GM12878 (cell line): ENCODE data around the gene CHPF2. TPM values are rescaled to one million over a fixed set of nuclear protein-coding genes. Genes with fewer than 3 reads are reported as not detected.

Experiments
- ATAC-seq: fragments of 200-7000 bp; cut with Tn5 transposase; 3 replicates; pipeline ENCODE4 v1.9.1; 2020; ENCODE audit warnings: mild to moderate bottlenecking, moderate library complexity
- BruUV-seq: library from RNA; stranded (reverse); fragments of 400-500 nt; replicated peaks from 2 replicates; lab custom pipeline; 2021; lab: Mats Ljungman, UMichigan
- CTCF ChIA-PET: fragments of 300-600 bp; sonication (Branson Sonifier 250); formaldehyde crosslinking; extraction: SDS; loops from one replicate; lab custom pipeline; 2021; ENCODE audit warnings: inconsistent platforms; lab: Yijun Ruan, JAX
- POLR2A ChIA-PET: fragments of 350-600 bp; formaldehyde crosslinking; extraction: SDS; loops from one replicate; lab custom pipeline; 2021; ENCODE audit warnings: inconsistent platforms; lab: Charles Lee
- RAD21 ChIA-PET: fragments of 300-600 bp; sonication (Branson Sonifier 250); formaldehyde crosslinking; loops from one replicate; lab custom pipeline; 2023; ENCODE audit warnings: antibody characterized with exemption; ENCODE audit not compliant: unreplicated experiment; lab: Charles Lee
- SMC1A ChIA-PET: fragments of 300-600 bp; sonication (Branson Sonifier 250); formaldehyde crosslinking; loops from one replicate; lab custom pipeline; 2023; ENCODE audit not compliant: unreplicated experiment, uncharacterized antibody; lab: Charles Lee
- DNase-seq: peaks from one replicate; pipeline ENCODE4 v3.0.0-alpha.2; 2011; ENCODE audit warnings: low read depth, low spot score
- FAIRE-seq: peaks from 3 replicates; lab custom pipeline; 2011; peaks lifted over from hg19 to GRCh38; lab: Jason Lieb, UNC
- H2AFZ ChIP-seq: 2 replicates; pipeline ENCODE4 v1.6.0; 2011; ENCODE audit warnings: low read depth, low read length, control low read depth; ENCODE audit not compliant: control insufficient read depth
- H3K27ac ChIP-seq: 2 replicates; pipeline ENCODE4 v1.5.1; 2011; ENCODE audit warnings: control low read depth; ENCODE audit not compliant: control insufficient read depth, insufficient read depth
- H3K27me3 ChIP-seq, 2 experiments: replicated peaks in 1 of 2; 2 replicates each; pipeline versions ENCODE4 v1.6.0 to v1.6.1; 2011; ENCODE audit warnings: low read length in 1 of 2; ENCODE audit not compliant: control insufficient read depth in 2 of 2, insufficient read depth in 2 of 2
- H3K36me3 ChIP-seq, 2 experiments: 2 replicates each; pipeline ENCODE4 v1.5.1; 2011; ENCODE audit warnings: low read length in 1 of 2; ENCODE audit not compliant: control insufficient read depth in 2 of 2, insufficient read depth in 2 of 2
- H3K4me1 ChIP-seq: 2 replicates; pipeline ENCODE4 v1.6.1; 2011; ENCODE audit warnings: mild to moderate bottlenecking, low read length, moderate library complexity, mixed read lengths; ENCODE audit not compliant: control insufficient read depth, insufficient read depth
- H3K4me2 ChIP-seq: 2 replicates; pipeline ENCODE4 v1.6.0; 2011; ENCODE audit warnings: control low read depth; ENCODE audit not compliant: control insufficient read depth, insufficient read depth
- H3K4me3 ChIP-seq: fragments of 200-600 bp; sonication (generic); 2 replicates; pipeline ENCODE4 v1.5.1; 2016
- H3K79me2 ChIP-seq: 2 replicates; pipeline ENCODE4 v1.6.0; 2011; ENCODE audit warnings: low read length; ENCODE audit not compliant: control insufficient read depth, insufficient read depth
- H3K9ac ChIP-seq: 2 replicates; pipeline ENCODE4 v1.8.0; 2011; ENCODE audit warnings: low read length, control low read depth, mixed read lengths; ENCODE audit not compliant: control insufficient read depth, insufficient read depth
- H3K9me3 ChIP-seq: replicated peaks from 3 replicates; pipeline ENCODE4 v1.5.1; 2011; ENCODE audit warnings: mild to moderate bottlenecking, low read length; ENCODE audit not compliant: control insufficient read depth, insufficient read depth
- H4K20me1 ChIP-seq: 2 replicates; pipeline ENCODE4 v1.6.0; 2011; ENCODE audit not compliant: control insufficient read depth, insufficient read depth
- E2F8 ChIP-seq: fragments of 450-650 bp; IDR thresholded peaks from 2 replicates; pipeline ENCODE4 v1.6.1; 2018; ENCODE audit warnings: mild to moderate bottlenecking, low read depth, moderate library complexity; ENCODE audit not compliant: partially characterized antibody
- IRF5 ChIP-seq: fragments of 450-650 bp; IDR thresholded peaks from 2 replicates; pipeline ENCODE4 v1.6.1; 2017; ENCODE audit warnings: borderline replicate concordance
- RELA ChIP-seq: fragments of 450-650 bp; IDR thresholded peaks from 2 replicates; pipeline ENCODE4 v1.8.0; 2014; ENCODE audit warnings: borderline replicate concordance; ENCODE audit not compliant: partially characterized antibody
- SIX5 ChIP-seq: IDR thresholded peaks from 2 replicates; pipeline ENCODE4 v1.6.1; 2011; ENCODE audit warnings: mild to moderate bottlenecking, low read depth, low read length, moderate library complexity; ENCODE audit not compliant: severe bottlenecking
- TARDBP ChIP-seq: IDR thresholded peaks from 2 replicates; pipeline ENCODE4 v1.6.1; 2016; ENCODE audit warnings: borderline replicate concordance
- TCF12 ChIP-seq: IDR thresholded peaks from 2 replicates; pipeline ENCODE4 v1.6.1; 2011; ENCODE audit warnings: low read depth, mild to moderate bottlenecking, low read length
- WGBS: methylation state at CpG from one replicate; pipeline ENCODE4 v1.1.6; 2016; ENCODE audit warnings: low lambda C conversion rate; ENCODE audit not compliant: insufficient replicate concordance, insufficient coverage; ENCODE audit errors: missing lambda C conversion rate; 5-methylcytosine and 5-hydroxymethylcytosine counted together
- in situ Hi-C: fragments of 300-500 bp; cut with MboI; formaldehyde crosslinking; loops from 9 replicates; pipeline ENCODE4 v1.14.3; 2018; ENCODE audit warnings: mixed read lengths
- intact Hi-C: fragments of 100-400 bp; cut with micrococcal nuclease; formaldehyde crosslinking; loops from one replicate; pipeline ENCODE4 v1.14.2; 2022; ENCODE audit not compliant: unreplicated experiment
- polyA plus RNA-seq, 11 experiments: library from polyadenylated mRNA; depleted of rRNA in 4 of 11; unstranded in 6 of 11; stranded (reverse) in 5 of 11; fragments of >200 nt; fragmentation: Nextera tagmentation in 4 of 11; fragmentation: Illumina TruSeq in 1 of 11; extraction: Ambion mirVana in 4 of 11; extraction: Trizol in 1 of 11; gene quantifications; 1 replicate in 1 of 11; 2 replicates in 10 of 11; pipeline versions ENCODE4 v1.2.1 to v1.2.3, GENCODE V29; 2011 to 2016; ENCODE audit warnings: inconsistent platforms in 2 of 11, missing spikeins in 2 of 11, low read depth in 1 of 11
- total RNA-seq, 4 experiments: library from RNA; depleted of rRNA in 3 of 4; stranded (reverse); fragments of >200 nt in 3 of 4; fragmentation: Illumina TruSeq in 1 of 4; extraction: Trizol in 1 of 4; gene quantifications; 2 replicates each; pipeline versions ENCODE4 v1.2.1 to v1.2.3, GENCODE V29; 2013 to 2021

CHPF2 gene
- total and polyA plus RNA-seq, 10 of the 15 experiments (the other 5 are each of a cell fraction or from before 2014, with no cell fraction given) = 0.23 to 33.1 (median 11.5) TPM

GRCh38 chr7:151198945-151199848 is 33.1 kb upstream of the CHPF2 start:
- CTCF ChIA-PET = no interaction called here
- H3K27ac ChIP-seq = no peak overlapping the region
- in situ Hi-C loops (no loop called here), intact Hi-C loops (no loop called here)
- H3K4me1 ChIP-seq = no peaks in the 10 kb centered on the region
- RAD21 ChIA-PET = no interaction called here
- no peak overlapping the region for H2AFZ ChIP-seq
- H3K4me2 ChIP-seq = no peak overlapping the region
- DNase-seq (no peak), FAIRE-seq (no peak), ATAC-seq (no peak)
- WGBS = 38% methylated on average over 26 of the region's 30 CpGs
- no peaks in the 10 kb centered on the region for H3K79me2 ChIP-seq
- SMC1A ChIA-PET = no interaction called here
- H3K36me3 ChIP-seq = no peaks in the 10 kb centered on the region
- POLR2A ChIA-PET = no interaction called here
- no peaks in the 10 kb centered on the region for H4K20me1 ChIP-seq
- no peaks in the 10 kb centered on the region for H3K9me3 ChIP-seq
- H3K4me3 ChIP-seq = no peak overlapping the region
- no TSS peak for BruUV-seq
- no peak overlapping the region for H3K9ac ChIP-seq
- peaks cover 0 to 2% of the 10 kb centered on the region in 2 experiments; a peak in 3 of 4 replicates for H3K27me3 ChIP-seq
- TF ChIP-seq E2F8 = no peak
- TF ChIP-seq RELA = no peak
- no peak for TF ChIP-seq SIX5
- no peak for TF ChIP-seq TCF12
- TF ChIP-seq TARDBP = no peak
- TF ChIP-seq IRF5 = no peak
